Tibial artery (tissue), 4 donors: ENCODE results near the gene APCDD1L.

ENCODE experiments used
- DNase-seq, 2 donors: peaks; one replicate each; pipeline ENCODE4 v3.0.0-alpha.2; 2019
- H3K27ac ChIP-seq, 2 donors: fragments of 200-600 bp; sonication (generic) in 1 of 2; 1 replicate in 1 of 2; 2 replicates in 1 of 2; pipeline ENCODE4 v1.5.1; 2018 to 2019; ENCODE audit warnings: mild to moderate bottlenecking in 1 of 2
- H3K27me3 ChIP-seq, 2 donors: fragments of 200-600 bp; sonication (generic) in 1 of 2; one replicate each; pipeline versions ENCODE4 v1.5.1 to v1.6.0; 2016 to 2019
- H3K36me3 ChIP-seq, 3 donors: fragments of 200-600 bp; sonication (generic) in 2 of 3; one replicate each; pipeline ENCODE4 v1.5.1; 2016 to 2019; ENCODE audit warnings: mild to moderate bottlenecking in 2 of 3
- H3K4me1 ChIP-seq, 4 donors: fragments of 200-600 bp; sonication (generic) in 2 of 4; 1 replicate in 3 of 4; 2 replicates in 1 of 4; pipeline ENCODE4 v1.5.1; 2016 to 2019
- H3K4me3 ChIP-seq, 2 donors: fragments of 200-600 bp; sonication (generic) in 1 of 2; 1 replicate in 1 of 2; 2 replicates in 1 of 2; pipeline ENCODE4 v1.5.1; 2018 to 2019; ENCODE audit warnings: mild to moderate bottlenecking in 2 of 2
- H3K9me3 ChIP-seq, 3 donors: fragments of 200-600 bp; sonication (generic) in 1 of 3; one replicate each; pipeline ENCODE4 v1.5.1; 2016 to 2019
- intact Hi-C: fragments of 100-400 bp; cut with DNase I; formaldehyde crosslinking; loops from one replicate; pipeline ENCODE4 v1.15.0; 2023; ENCODE audit warnings: low total_unique reads
- TF ChIP-seq, protein P1 (sequence below), 2 experiments: fragments of 200-600 bp in 1 of 2; fragments of 450-650 bp in 1 of 2; IDR thresholded peaks; one replicate each; pipeline ENCODE4 v1.5.1; 2017 to 2019; ENCODE audit warnings: antibody characterized with exemption in 2 of 2, mild to moderate bottlenecking in 1 of 2, moderate library complexity in 1 of 2

APCDD1L gene

DNA sequence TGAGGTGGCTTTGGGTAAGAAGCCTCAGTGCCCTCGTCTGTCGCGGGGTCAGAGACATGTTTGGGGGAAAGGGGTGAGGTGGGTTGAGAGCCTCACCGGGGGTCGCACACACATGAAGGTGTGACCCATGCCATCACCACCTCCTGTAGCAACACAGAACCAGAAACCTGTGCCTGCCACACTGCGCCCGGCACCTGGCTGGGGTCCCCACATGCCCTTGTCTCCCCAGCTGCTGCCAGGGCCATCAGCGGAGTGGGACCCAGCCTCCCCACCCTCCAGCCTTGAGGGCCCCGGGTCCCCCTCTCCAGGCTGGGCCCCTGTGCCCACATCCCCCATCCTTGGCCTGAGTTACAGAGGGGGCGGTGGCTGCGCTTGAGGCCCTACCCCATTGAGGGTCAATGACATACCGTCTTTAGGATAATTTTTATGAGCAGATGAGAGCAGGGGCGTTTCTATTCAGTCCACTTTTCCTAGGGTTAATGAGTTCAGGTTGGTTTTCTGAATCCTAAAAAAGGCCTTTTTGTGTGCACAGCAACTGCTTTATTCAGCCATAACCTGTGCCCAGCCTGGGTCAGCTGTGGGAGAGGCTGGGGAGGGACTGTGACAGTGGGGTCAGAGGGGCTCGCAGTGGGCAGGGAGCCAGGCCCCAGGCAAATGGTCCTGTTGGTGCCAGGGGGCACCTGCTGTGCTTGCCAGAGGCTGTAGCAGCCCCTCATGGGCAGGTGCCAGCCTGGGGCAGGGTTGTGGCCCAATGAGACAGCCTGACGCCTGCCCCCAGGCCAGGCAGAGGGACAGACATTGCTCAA lies 19.4 kb downstream of the APCDD1L start:
- TF ChIP-seq, protein P1, sequence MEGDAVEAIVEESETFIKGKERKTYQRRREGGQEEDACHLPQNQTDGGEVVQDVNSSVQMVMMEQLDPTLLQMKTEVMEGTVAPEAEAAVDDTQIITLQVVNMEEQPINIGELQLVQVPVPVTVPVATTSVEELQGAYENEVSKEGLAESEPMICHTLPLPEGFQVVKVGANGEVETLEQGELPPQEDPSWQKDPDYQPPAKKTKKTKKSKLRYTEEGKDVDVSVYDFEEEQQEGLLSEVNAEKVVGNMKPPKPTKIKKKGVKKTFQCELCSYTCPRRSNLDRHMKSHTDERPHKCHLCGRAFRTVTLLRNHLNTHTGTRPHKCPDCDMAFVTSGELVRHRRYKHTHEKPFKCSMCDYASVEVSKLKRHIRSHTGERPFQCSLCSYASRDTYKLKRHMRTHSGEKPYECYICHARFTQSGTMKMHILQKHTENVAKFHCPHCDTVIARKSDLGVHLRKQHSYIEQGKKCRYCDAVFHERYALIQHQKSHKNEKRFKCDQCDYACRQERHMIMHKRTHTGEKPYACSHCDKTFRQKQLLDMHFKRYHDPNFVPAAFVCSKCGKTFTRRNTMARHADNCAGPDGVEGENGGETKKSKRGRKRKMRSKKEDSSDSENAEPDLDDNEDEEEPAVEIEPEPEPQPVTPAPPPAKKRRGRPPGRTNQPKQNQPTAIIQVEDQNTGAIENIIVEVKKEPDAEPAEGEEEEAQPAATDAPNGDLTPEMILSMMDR (IDR thresholded peaks at IDR 0.05) = no peak
- Histone ChIP-seq H3K36me3 (no peaks in the 10 kb centered on the region), H3K9me3 (no peaks in the 10 kb centered on the region), H3K4me1 (no peaks in the 10 kb centered on the region), H3K27me3 (no peaks in the 10 kb centered on the region), H3K27ac (no peak overlapping the region), H3K4me3 (no peak overlapping the region)
- intact Hi-C loops = no loop called here
- no peak for DNase-seq

DNA sequence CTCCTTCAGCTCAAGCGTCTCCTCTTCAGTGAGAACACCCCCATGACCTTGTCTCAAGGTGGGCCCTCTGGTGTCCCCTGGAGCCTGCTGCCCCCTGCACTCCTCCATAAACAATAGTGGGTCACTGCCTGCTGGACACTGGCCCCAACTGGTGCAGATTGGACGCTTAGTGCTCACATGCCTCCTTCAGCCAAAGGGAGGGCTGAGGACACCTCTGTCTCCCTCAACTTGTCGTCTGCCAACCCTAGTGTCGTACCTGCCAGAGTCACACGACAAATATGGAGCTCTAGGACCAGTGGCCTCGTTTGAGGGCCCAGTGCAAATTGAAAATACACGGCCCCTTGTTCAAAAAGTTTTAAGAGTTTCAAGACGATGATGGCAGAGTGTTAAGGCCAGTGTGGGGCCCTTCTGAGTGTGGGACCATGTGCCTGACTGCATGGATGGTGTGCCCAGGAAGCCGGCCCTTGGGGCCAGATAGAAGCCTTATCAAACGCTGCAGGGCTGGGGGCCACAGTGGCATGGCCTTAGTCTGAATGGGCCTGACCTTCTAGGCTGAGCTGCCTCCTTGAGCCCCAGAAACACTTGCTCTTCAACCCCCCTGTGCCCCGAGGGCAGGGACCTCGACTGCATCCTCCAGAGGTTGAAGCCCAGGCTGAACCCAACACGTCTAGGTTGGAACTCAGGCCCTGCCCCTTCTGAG lies 20.1 kb downstream of the APCDD1L start:
- DNase-seq = no peak
- TF ChIP-seq, protein P1 (IDR thresholded peaks at IDR 0.05) = no peak
- H3K9me3 ChIP-seq = no peaks in the 10 kb centered on the region
- H3K4me3 ChIP-seq = no peak overlapping the region
- intact Hi-C loops = no loop called here
- H3K4me1 ChIP-seq = no peaks in the 10 kb centered on the region
- no peaks in the 10 kb centered on the region for H3K27me3 ChIP-seq
- no peak overlapping the region for H3K27ac ChIP-seq
- no peaks in the 10 kb centered on the region for H3K36me3 ChIP-seq

DNA sequence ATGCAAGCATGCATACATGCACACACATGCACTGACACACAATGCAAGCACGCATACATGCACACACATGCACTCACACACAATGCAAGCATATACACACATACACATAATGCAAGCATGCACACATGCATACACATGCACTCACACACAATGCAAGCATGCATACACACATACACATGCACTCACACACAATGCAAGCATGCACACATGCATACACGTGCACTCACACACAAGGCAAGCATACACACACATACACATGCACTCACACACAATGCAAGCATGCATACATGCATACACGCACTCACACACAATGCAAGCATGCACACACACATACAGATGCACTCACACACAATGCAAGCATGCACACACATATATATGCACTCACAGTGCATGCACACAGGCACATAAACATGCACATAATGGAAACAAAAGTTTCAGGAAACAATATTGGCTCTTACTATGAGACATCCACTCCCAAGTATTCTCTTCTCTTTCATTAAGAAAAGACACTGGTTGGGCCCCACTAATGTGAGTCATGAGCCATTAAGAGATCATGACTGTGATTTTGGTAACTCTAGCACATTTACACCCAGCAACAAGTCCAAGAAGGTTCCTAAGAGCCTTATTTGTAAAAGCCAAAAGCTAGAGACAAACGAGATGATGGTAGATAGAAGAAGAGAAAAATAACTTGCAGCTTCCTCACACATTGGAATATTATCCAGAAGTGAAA lies 22.2 kb downstream of the APCDD1L start:
- intact Hi-C loops = no loop called here
- DNase-seq = no peak
- no peaks in the 10 kb centered on the region for H3K36me3 ChIP-seq

DNA sequence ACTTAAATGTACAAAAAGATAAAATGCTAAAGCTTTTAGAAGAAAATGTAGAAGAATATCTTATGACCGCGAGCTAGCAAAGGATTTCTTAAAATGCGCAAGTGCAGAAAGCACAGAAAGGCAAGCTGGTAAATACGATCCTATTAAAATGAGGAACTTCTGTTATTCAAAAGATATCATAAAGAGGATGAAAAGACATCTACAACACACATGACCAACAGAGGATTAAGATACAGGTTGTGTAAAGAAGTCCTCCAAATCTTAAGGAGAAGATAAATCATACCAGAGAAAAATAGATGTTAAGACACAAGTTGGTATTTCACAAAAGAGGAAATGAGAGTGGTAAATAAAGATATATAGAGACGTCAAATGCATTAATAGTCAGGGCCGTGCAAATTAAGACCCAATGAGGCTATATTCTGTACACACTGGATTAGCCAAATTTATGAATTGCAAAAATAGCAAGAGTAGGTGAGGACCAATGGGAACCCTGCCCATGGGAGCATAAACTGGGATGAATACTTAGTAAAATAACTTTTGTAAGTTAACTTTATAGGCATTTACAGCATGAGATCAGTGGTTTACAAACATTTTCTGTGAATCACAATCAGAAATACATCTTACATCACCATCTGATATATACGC lies 23.0 kb downstream of the APCDD1L start:
- no peaks in the 10 kb centered on the region for H3K9me3 ChIP-seq
- intact Hi-C loops = no loop called here
- TF ChIP-seq, protein P1 (IDR thresholded peaks at IDR 0.05) = no peak
- no peak for DNase-seq
- H3K4me3 ChIP-seq = no peak overlapping the region
- H3K27ac ChIP-seq = no peak overlapping the region
- H3K4me1 ChIP-seq = no peaks in the 10 kb centered on the region
- H3K36me3 ChIP-seq = no peaks in the 10 kb centered on the region
- no peaks in the 10 kb centered on the region for H3K27me3 ChIP-seq

More for the DNA sequence above, 22.2 kb downstream of the APCDD1L start:
- Histone ChIP-seq H3K27me3 (no peaks in the 10 kb centered on the region), H3K27ac (no peak overlapping the region), H3K9me3 (no peaks in the 10 kb centered on the region), H3K4me3 (no peak overlapping the region), H3K4me1 (no peaks in the 10 kb centered on the region)
- TF ChIP-seq, protein P1 (IDR thresholded peaks at IDR 0.05) = no peak

DNA sequence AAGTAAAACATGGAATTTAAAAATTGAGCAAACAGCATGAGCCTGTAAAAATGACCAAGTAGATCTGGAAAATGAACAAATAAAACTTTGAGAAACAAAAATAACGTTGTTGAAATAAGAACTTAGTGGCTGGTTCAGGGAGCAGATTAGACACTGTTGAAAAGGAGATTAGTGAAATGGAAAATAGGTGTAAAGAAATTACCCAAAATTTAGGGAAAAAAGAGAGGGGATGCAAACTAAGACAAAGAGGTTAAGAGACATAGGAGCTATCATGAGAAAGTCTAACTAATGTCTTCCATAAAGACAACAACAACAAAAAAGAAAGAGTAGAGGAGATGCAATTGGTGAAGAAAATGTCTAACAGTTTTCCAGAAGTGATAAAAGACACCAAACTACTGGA lies 29.0 kb downstream of the APCDD1L start:
- no peak for DNase-seq
- H3K36me3 ChIP-seq = no peaks in the 10 kb centered on the region
- no peaks in the 10 kb centered on the region for H3K27me3 ChIP-seq
- H3K9me3 ChIP-seq = peaks cover 0 to 18% (median 13%) of the 10 kb centered on the region in 3 donors
- intact Hi-C loops = no loop called here
- no peak overlapping the region for H3K27ac ChIP-seq
- TF ChIP-seq, protein P1 (IDR thresholded peaks at IDR 0.05) = no peak
- H3K4me3 ChIP-seq = no peak overlapping the region
- no peaks in the 10 kb centered on the region for H3K4me1 ChIP-seq
